Subcutaneous abdominal adipose tissue (tissue), 5 donors: ENCODE data around the gene TRIM41.

Source experiments
- H3K27ac ChIP-seq: one replicate; pipeline ENCODE4 v1.7.0; 2013; ENCODE audit warnings: low read depth, mild to moderate bottlenecking, inconsistent platforms, low read length, moderate library complexity
- H3K27me3 ChIP-seq, 5 donors: one replicate each; pipeline ENCODE4 v1.7.0; 2013; ENCODE audit warnings: low read length in 5 of 5, inconsistent platforms in 1 of 5; ENCODE audit not compliant: control insufficient read depth in 5 of 5, insufficient read depth in 4 of 5
- H3K36me3 ChIP-seq, 5 donors: one replicate each; pipeline ENCODE4 v1.7.0; 2013; ENCODE audit warnings: low read length in 5 of 5; ENCODE audit not compliant: control insufficient read depth in 5 of 5, insufficient read depth in 5 of 5
- H3K4me1 ChIP-seq, 5 donors: one replicate each; pipeline ENCODE4 v1.7.0; 2013; ENCODE audit warnings: low read length in 5 of 5, mild to moderate bottlenecking in 3 of 5, moderate library complexity in 1 of 5; ENCODE audit not compliant: control insufficient read depth in 5 of 5, insufficient read depth in 5 of 5
- H3K4me3 ChIP-seq, 5 donors: one replicate each; pipeline ENCODE4 v1.7.0; 2013; ENCODE audit warnings: low read length in 5 of 5, low read depth in 1 of 5
- H3K9ac ChIP-seq, 5 donors: one replicate each; pipeline ENCODE4 v1.7.0; 2013; ENCODE audit warnings: low read length in 5 of 5, mild to moderate bottlenecking in 4 of 5, moderate library complexity in 3 of 5
- H3K9me3 ChIP-seq, 5 donors: one replicate each; pipeline ENCODE4 v1.7.0; 2013; ENCODE audit warnings: low read length in 5 of 5; ENCODE audit not compliant: control insufficient read depth in 5 of 5
- donor health status: healthy.
- donor health status: healthy.
- donor health status: healthy.
- donor health status: healthy.
- donor health status: healthy.

The TRIM41 gene

GRCh38 chr5:181193656-181194055 is 29.4 kb upstream of the TRIM41 start:
- Histone ChIP-seq H3K4me1 (peaks cover 4 to 39% (median 35%) of the 10 kb centered on the region in 5 donors), H3K9me3 (no peaks in the 10 kb centered on the region), H3K27ac (no peak overlapping the region), H3K4me3 (no peak overlapping the region), H3K9ac (no peak overlapping the region), H3K27me3 (no peaks in the 10 kb centered on the region), H3K36me3 (no peaks in the 10 kb centered on the region)

GRCh38 chr5:181194489-181195248 is 28.4 kb upstream of the TRIM41 start:
- H3K4me1 ChIP-seq = peaks cover 1 to 30% (median 26%) of the 10 kb centered on the region in 5 donors

GRCh38 chr5:181195249-181195761 is 27.8 kb upstream of the TRIM41 start:
- Histone ChIP-seq H3K27me3 (no peaks in the 10 kb centered on the region), H3K27ac (no peak overlapping the region), H3K9ac (no peak overlapping the region), H3K9me3 (no peaks in the 10 kb centered on the region), H3K36me3 (no peaks in the 10 kb centered on the region), H3K4me3 (no peak overlapping the region), H3K4me1 (peaks cover 0 to 24% (median 19%) of the 10 kb centered on the region in 5 donors)

More at GRCh38 chr5:181194489-181195248, 28.4 kb upstream of the TRIM41 start:
- H3K27me3 ChIP-seq = no peaks in the 10 kb centered on the region
- no peaks in the 10 kb centered on the region for H3K9me3 ChIP-seq
- H3K4me3 ChIP-seq = no peak overlapping the region
- H3K27ac ChIP-seq = no peak overlapping the region
- H3K36me3 ChIP-seq = no peaks in the 10 kb centered on the region
- no peak overlapping the region for H3K9ac ChIP-seq

- H3K27ac ChIP-seq = no peak overlapping the region
- H3K4me3 ChIP-seq = no peak overlapping the region
- no peaks in the 10 kb centered on the region for H3K9me3 ChIP-seq
- H3K27me3 ChIP-seq = no peaks in the 10 kb centered on the region
- H3K4me1 ChIP-seq = peaks cover 0 to 6% (median 5%) of the 10 kb centered on the region in 5 donors
- no peaks in the 10 kb centered on the region for H3K36me3 ChIP-seq
- H3K9ac ChIP-seq = no peak overlapping the region
These were observed 25.6 kb upstream of the TRIM41 start for GRCh38 chr5:181197326-181197951.

GRCh38 chr5:181198106-181198685 is 24.9 kb upstream of the TRIM41 start:
- Histone ChIP-seq H3K9me3 (no peaks in the 10 kb centered on the region), H3K27ac (no peak overlapping the region), H3K27me3 (no peaks in the 10 kb centered on the region), H3K9ac (no peak overlapping the region), H3K4me3 (no peak overlapping the region), H3K4me1 (peaks cover 0 to 5% (median under 1%) of the 10 kb centered on the region in 5 donors), H3K36me3 (no peaks in the 10 kb centered on the region)

GRCh38 chr5:181198905-181199519 is 24.1 kb upstream of the TRIM41 start:
- H3K36me3 ChIP-seq = no peaks in the 10 kb centered on the region
- H3K9me3 ChIP-seq = no peaks in the 10 kb centered on the region
- H3K27ac ChIP-seq = no peak overlapping the region
- peaks cover 0 to 13% (median 9%) of the 10 kb centered on the region in 5 donors for H3K4me1 ChIP-seq
- H3K27me3 ChIP-seq = no peaks in the 10 kb centered on the region
- H3K4me3 ChIP-seq = no peak overlapping the region
- no peak overlapping the region for H3K9ac ChIP-seq

- Histone ChIP-seq H3K4me3 (no peak overlapping the region), H3K4me1 (peaks cover 0 to 24% (median 17%) of the 10 kb centered on the region in 5 donors), H3K9me3 (no peaks in the 10 kb centered on the region), H3K36me3 (no peaks in the 10 kb centered on the region), H3K27me3 (no peaks in the 10 kb centered on the region), H3K27ac (no peak overlapping the region), H3K9ac (no peak overlapping the region)
These were observed 23.0 kb upstream of the TRIM41 start for GRCh38 chr5:181199881-181200638.

- Histone ChIP-seq H3K9me3 (no peaks in the 10 kb centered on the region), H3K27ac (no peak overlapping the region), H3K4me3 (no peak overlapping the region), H3K9ac (no peak overlapping the region), H3K4me1 (peaks cover 0 to 31% (median 25%) of the 10 kb centered on the region in 5 donors), H3K27me3 (no peaks in the 10 kb centered on the region), H3K36me3 (no peaks in the 10 kb centered on the region)
These were observed 22.3 kb upstream of the TRIM41 start for GRCh38 chr5:181200816-181201215.

GRCh38 chr5:181203093-181203711 is 19.9 kb upstream of the TRIM41 start:
- Histone ChIP-seq H3K9ac (no peak overlapping the region), H3K36me3 (no peaks in the 10 kb centered on the region), H3K27ac (peak overlapping the region; percentile 37), H3K27me3 (no peaks in the 10 kb centered on the region), H3K4me3 (peak overlapping the region in 3 of 5 donors; percentile 39 to 80 (median 71)), H3K4me1 (peaks cover 3 to 45% (median 35%) of the 10 kb centered on the region in 5 donors), H3K9me3 (peaks cover 0 to 2% (median 0%) of the 10 kb centered on the region in 5 donors)
